ENCODE measurements around the gene CEP250.

The CEP250 gene

GRCh38 chr20:35454881-35455609, at the start of gene CEP250:
CEP250 (plus strand) TSS chr20:35455598; CDS start chr20:35462368, 6,770 bp downstream.
- TF ChIP-seq CTCF (IDR thresholded peaks at IDR 0.05; ENCODE audit: borderline replicate concordance, insufficient read depth, low read depth, low read length) = no peak
- peak within 1 kb of the TSS; percentile 65 for H3K4me3 ChIP-seq (ENCODE audit: low read depth, low read length)

- no peak for TF ChIP-seq CTCF (IDR thresholded peaks at IDR 0.05; ENCODE audit: borderline replicate concordance, insufficient read depth, low read depth, low read length)
- no peak overlapping the region for H3K4me3 ChIP-seq (ENCODE audit: low read depth, low read length)
Measured at GRCh38 chr20:35405775-35406174, 49.6 kb upstream of the CEP250 start.

- no peak overlapping the region for H3K4me3 ChIP-seq (ENCODE audit: low read depth, low read length)
- TF ChIP-seq CTCF (IDR thresholded peaks at IDR 0.05; ENCODE audit: borderline replicate concordance, insufficient read depth, low read depth, low read length) = no peak
Measured at GRCh38 chr20:35408270-35408669, 47.1 kb upstream of the CEP250 start.

GRCh38 chr20:35409542-35409941, 45.9 kb upstream of the CEP250 start:
- no peak for TF ChIP-seq CTCF (IDR thresholded peaks at IDR 0.05; ENCODE audit: borderline replicate concordance, insufficient read depth, low read depth, low read length)
- no peak overlapping the region for H3K4me3 ChIP-seq (ENCODE audit: low read depth, low read length)

GRCh38 chr20:35410613-35411012, 44.8 kb upstream of the CEP250 start:
- no peak overlapping the region for H3K4me3 ChIP-seq (ENCODE audit: low read depth, low read length)
- no peak for TF ChIP-seq CTCF (IDR thresholded peaks at IDR 0.05; ENCODE audit: borderline replicate concordance, insufficient read depth, low read depth, low read length)

- TF ChIP-seq CTCF (IDR thresholded peaks at IDR 0.05; ENCODE audit: borderline replicate concordance, insufficient read depth, low read depth, low read length) = no peak
- no peak overlapping the region for H3K4me3 ChIP-seq (ENCODE audit: low read depth, low read length)
Measured at GRCh38 chr20:35421322-35421721, 34.1 kb upstream of the CEP250 start.
